Neuronal stem cell (in vitro differentiated cells): ENCODE measurements around the gene FALEC.
A peak's percentile ranks its signal among the peaks of the same experiment; 100 is the strongest.
"Not testable (repeated sequence)": the region's sequence is repeated elsewhere in the genome, so short reads cannot be mapped to it uniquely, and the experiment has no call there.

ENCODE experiments used
- DNase-seq: peaks from one replicate; pipeline ENCODE4 v3.0.0-alpha.2; 2013; ENCODE audit warnings: low spot score
- H2AFZ ChIP-seq: one replicate; pipeline ENCODE4 v1.6.1; 2013; ENCODE audit warnings: mild to moderate bottlenecking, low read length, inconsistent platforms
- H2AK5ac ChIP-seq: 2 replicates; pipeline ENCODE4 v1.6.1; 2013; ENCODE audit warnings: low read depth, mild to moderate bottlenecking, inconsistent platforms, low read length, moderate library complexity, mixed read lengths
- H2BK120ac ChIP-seq: 2 replicates; pipeline ENCODE4 v1.6.1; 2013; ENCODE audit warnings: low read depth, mild to moderate bottlenecking, inconsistent platforms, low read length, moderate library complexity, mixed read lengths
- H2BK12ac ChIP-seq: one replicate; pipeline ENCODE4 v1.6.1; 2013; ENCODE audit warnings: low read length, inconsistent platforms
- H2BK15ac ChIP-seq: 2 replicates; pipeline ENCODE4 v1.6.1; 2013; ENCODE audit warnings: mild to moderate bottlenecking, low read length, inconsistent platforms, mixed read lengths
- H2BK5ac ChIP-seq: one replicate; pipeline ENCODE4 v1.6.1; 2013; ENCODE audit warnings: inconsistent platforms, mild to moderate bottlenecking, low read length, moderate library complexity
- H3K14ac ChIP-seq: one replicate; pipeline ENCODE4 v1.6.1; 2013; ENCODE audit warnings: low read length, inconsistent platforms
- H3K18ac ChIP-seq: 2 replicates; pipeline ENCODE4 v1.6.1; 2013; ENCODE audit warnings: low read length, inconsistent platforms
- H3K23ac ChIP-seq: 2 replicates; pipeline ENCODE4 v1.6.1; 2013; ENCODE audit warnings: low read depth, mild to moderate bottlenecking, mixed read lengths, low read length, inconsistent platforms; ENCODE audit not compliant: poor library complexity
- H3K27ac ChIP-seq: replicated peaks from 3 replicates; pipeline ENCODE4 v1.5.1; 2013; ENCODE audit warnings: low read length, inconsistent platforms
- H3K27me3 ChIP-seq, 3 experiments: 2 replicates each; pipeline ENCODE4 v1.6.1; 2013; ENCODE audit warnings: low read length in 3 of 3, mild to moderate bottlenecking in 2 of 3, inconsistent platforms in 1 of 3, low read depth in 1 of 3, mixed read lengths in 1 of 3, moderate library complexity in 1 of 3; ENCODE audit not compliant: control insufficient read depth in 3 of 3, insufficient read depth in 3 of 3
- H3K36me3 ChIP-seq, 2 donors: replicated peaks in 1 of 2; 2 replicates each; pipeline ENCODE4 v1.6.1; 2013; ENCODE audit warnings: low read length in 2 of 2; ENCODE audit not compliant: control insufficient read depth in 2 of 2, insufficient read depth in 2 of 2
- H3K4ac ChIP-seq: 2 replicates; pipeline ENCODE4 v1.6.1; 2013; ENCODE audit warnings: inconsistent platforms, mild to moderate bottlenecking, low read length, moderate library complexity
- H3K4me1 ChIP-seq, 2 donors: 1 replicate in 1 of 2; 2 replicates in 1 of 2; pipeline ENCODE4 v1.6.1; 2013; ENCODE audit warnings: low read length in 2 of 2, low read depth in 1 of 2; ENCODE audit not compliant: control insufficient read depth in 2 of 2, insufficient read depth in 1 of 2
- H3K4me2 ChIP-seq: one replicate; pipeline ENCODE4 v1.6.1; 2013; ENCODE audit warnings: mild to moderate bottlenecking, low read length, inconsistent platforms; ENCODE audit not compliant: insufficient read depth, poor library complexity, severe bottlenecking
- H3K4me3 ChIP-seq, 2 donors: 2 replicates each; pipeline ENCODE4 v1.5.1; 2013; ENCODE audit warnings: low read length in 2 of 2, mild to moderate bottlenecking in 2 of 2, inconsistent platforms in 1 of 2, moderate library complexity in 1 of 2
- H3K79me1 ChIP-seq: one replicate; pipeline ENCODE4 v1.6.1; 2013; ENCODE audit warnings: low read depth, mild to moderate bottlenecking, inconsistent platforms, low read length, moderate library complexity
- H3K9ac ChIP-seq: one replicate; pipeline ENCODE4 v1.6.1; 2013; ENCODE audit warnings: mild to moderate bottlenecking, low read depth, low read length, inconsistent platforms; ENCODE audit not compliant: poor library complexity
- H3K9me3 ChIP-seq, 2 donors: replicated peaks in 1 of 2; 2 replicates each; pipeline versions ENCODE3 to v1.6.1; 2013; ENCODE audit warnings: low read length in 2 of 2, mild to moderate bottlenecking in 2 of 2, inconsistent platforms in 1 of 2, low read depth in 1 of 2, mixed read lengths in 1 of 2, moderate library complexity in 1 of 2; ENCODE audit not compliant: control insufficient read depth in 2 of 2, insufficient read depth in 1 of 2
- H4K8ac ChIP-seq: one replicate; pipeline ENCODE4 v1.6.1; 2013; ENCODE audit warnings: low read depth, mild to moderate bottlenecking, inconsistent platforms, low read length, moderate library complexity
- H4K91ac ChIP-seq: one replicate; pipeline ENCODE4 v1.6.1; 2013; ENCODE audit warnings: low read length, low read depth, mild to moderate bottlenecking, inconsistent platforms; ENCODE audit not compliant: poor library complexity
- WGBS, 2 donors: extraction: QIAGEN DNeasy Blood & Tissue Kit; methylation state at CpG; one replicate each; pipeline ENCODE4 v1.1.7; 2013; ENCODE audit warnings: missing lambda C conversion rate in 2 of 2, mixed read lengths in 1 of 2; ENCODE audit not compliant: insufficient read length in 2 of 2, insufficient replicate concordance in 1 of 2; ENCODE audit errors: extremely low coverage in 2 of 2; 5-methylcytosine and 5-hydroxymethylcytosine counted together

Gene FALEC

DNA sequence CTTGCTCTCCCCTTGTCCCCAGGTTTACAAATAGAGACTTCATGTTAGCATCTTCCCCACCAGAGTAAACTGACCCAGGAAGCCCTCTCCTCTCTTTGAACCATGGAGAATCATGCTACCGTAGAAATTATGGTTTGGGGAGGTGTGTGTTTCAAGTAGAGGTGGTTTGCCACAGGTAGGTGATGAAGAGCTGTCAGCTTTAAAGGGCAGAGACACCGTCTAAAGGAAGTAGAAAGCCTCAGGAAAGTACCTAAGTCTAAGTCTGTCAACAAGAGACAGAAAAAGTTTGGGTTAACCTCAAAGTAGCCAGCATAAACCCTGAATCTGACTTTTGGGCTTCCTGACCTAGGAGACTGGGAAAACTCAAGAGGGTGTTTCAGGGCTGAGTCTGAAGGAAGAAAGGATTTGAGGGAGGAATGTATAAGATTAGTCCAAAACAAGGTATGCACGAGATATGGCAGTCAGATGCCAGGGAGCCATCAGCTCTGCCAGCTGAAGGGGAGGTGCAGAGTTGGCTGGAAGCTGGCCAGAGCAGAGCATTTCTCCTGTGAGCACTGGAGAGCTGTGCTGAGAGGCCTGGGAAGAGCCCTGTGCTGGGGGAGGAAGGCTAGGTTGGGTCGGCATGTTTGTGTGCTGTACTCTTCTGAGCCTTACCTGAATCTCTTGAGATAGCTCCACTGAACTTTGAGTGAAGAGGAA lies 47.9 kb downstream of the FALEC start:
- H3K79me1 ChIP-seq: peaks cover 7% of the 10 kb centered on the region
- H3K4me2 ChIP-seq: no peak overlapping the region
- no peak overlapping the region for H2AFZ ChIP-seq
- no CpG with 5 or more reads among the region's 4 CpGs for WGBS, 2 donors
- H2BK120ac ChIP-seq: no peak overlapping the region
- H4K8ac ChIP-seq: no peak overlapping the region
- no peak overlapping the region for H3K4ac ChIP-seq
- no peak overlapping the region for H3K23ac ChIP-seq
- H3K27me3 ChIP-seq: no peaks in the 10 kb centered on the region
- H3K9me3 ChIP-seq: no peaks in the 10 kb centered on the region
- peak overlapping the region; percentile 8 for H2BK12ac ChIP-seq
- peak overlapping the region; percentile 23 for H2AK5ac ChIP-seq
- peaks cover 36 to 43% of the 10 kb centered on the region in 2 donors for H3K4me1 ChIP-seq
- H2BK5ac ChIP-seq: peak overlapping the region; percentile 89
- no peaks in the 10 kb centered on the region for H3K36me3 ChIP-seq
- peak overlapping the region; percentile 100 for H3K27ac ChIP-seq
- H4K91ac ChIP-seq: no peak overlapping the region
- H2BK15ac ChIP-seq: peak overlapping the region; percentile 3
- no peak overlapping the region for H3K9ac ChIP-seq
- no peak overlapping the region for H3K18ac ChIP-seq
- no peak overlapping the region for H3K4me3 ChIP-seq
- no peak for DNase-seq
- no peak overlapping the region for H3K14ac ChIP-seq

DNA sequence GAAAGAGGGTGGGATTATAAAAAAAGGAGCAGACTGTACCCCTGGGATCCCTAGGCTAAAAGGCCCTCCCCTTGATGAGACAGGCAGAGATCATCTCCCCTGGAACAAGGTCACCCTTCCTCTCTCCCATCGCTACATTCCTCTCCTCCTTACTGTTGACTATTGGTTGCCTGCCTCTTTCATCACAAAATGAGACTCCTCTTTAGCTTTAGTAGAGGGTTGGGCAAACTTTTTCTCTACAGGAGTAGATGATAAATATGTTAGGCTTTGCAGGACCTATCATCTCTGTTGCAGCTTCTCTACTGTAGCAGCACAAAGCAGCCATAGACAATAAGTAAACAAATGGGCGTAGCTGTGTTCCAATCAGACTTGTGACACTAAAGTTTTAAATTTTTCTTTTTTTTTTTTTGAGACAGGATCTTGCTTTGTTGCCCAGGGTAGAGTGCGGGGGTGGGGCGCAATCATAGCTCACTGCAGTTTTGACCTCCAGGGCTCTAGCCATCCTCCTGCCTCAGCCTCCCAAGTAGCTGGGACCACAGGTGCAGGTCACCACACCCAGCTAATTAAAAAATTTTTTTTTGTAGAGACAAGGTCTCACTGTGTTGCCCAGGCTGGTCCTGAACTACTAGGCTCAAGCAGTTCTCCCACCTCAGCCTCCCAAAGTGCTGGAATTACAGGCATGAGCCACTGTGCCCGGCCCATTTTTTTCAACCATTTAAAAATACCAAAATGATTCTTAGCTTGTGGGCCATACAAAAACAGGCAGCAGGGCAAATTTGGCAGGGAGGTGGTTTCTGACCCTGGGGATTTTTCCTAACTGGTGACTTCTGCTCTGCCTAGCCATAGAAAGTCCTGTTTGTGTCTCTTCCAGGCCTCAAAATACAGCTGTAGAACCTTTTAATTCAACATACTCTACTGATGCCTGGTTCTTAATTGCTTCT lies 48.8 kb downstream of the FALEC start:
- H3K4me2 ChIP-seq: no peak overlapping the region
- no peak overlapping the region for H2BK15ac ChIP-seq
- no peak overlapping the region for H2BK12ac ChIP-seq
- H3K9ac ChIP-seq: no peak overlapping the region
- no peak overlapping the region for H2BK5ac ChIP-seq
- peaks cover 42 to 51% of the 10 kb centered on the region in 2 donors for H3K4me1 ChIP-seq
- H3K23ac ChIP-seq: no peak overlapping the region
- no peak overlapping the region for H4K8ac ChIP-seq
- DNase-seq: no peak
- H4K91ac ChIP-seq: no peak overlapping the region
- no peaks in the 10 kb centered on the region for H3K27me3 ChIP-seq
- H3K9me3 ChIP-seq: no peaks in the 10 kb centered on the region
- H3K4me3 ChIP-seq: no peak overlapping the region
- no CpG with 5 or more reads among the region's 5 CpGs for WGBS, 2 donors
- H3K27ac ChIP-seq: peak overlapping the region; percentile 13
- no peak overlapping the region for H2AFZ ChIP-seq
- peaks cover 7% of the 10 kb centered on the region for H3K79me1 ChIP-seq
- no peak overlapping the region for H3K18ac ChIP-seq
- H3K14ac ChIP-seq: no peak overlapping the region
- no peak overlapping the region for H3K4ac ChIP-seq
- no peaks in the 10 kb centered on the region for H3K36me3 ChIP-seq
- no peak overlapping the region for H2AK5ac ChIP-seq
- H2BK120ac ChIP-seq: no peak overlapping the region

DNA sequence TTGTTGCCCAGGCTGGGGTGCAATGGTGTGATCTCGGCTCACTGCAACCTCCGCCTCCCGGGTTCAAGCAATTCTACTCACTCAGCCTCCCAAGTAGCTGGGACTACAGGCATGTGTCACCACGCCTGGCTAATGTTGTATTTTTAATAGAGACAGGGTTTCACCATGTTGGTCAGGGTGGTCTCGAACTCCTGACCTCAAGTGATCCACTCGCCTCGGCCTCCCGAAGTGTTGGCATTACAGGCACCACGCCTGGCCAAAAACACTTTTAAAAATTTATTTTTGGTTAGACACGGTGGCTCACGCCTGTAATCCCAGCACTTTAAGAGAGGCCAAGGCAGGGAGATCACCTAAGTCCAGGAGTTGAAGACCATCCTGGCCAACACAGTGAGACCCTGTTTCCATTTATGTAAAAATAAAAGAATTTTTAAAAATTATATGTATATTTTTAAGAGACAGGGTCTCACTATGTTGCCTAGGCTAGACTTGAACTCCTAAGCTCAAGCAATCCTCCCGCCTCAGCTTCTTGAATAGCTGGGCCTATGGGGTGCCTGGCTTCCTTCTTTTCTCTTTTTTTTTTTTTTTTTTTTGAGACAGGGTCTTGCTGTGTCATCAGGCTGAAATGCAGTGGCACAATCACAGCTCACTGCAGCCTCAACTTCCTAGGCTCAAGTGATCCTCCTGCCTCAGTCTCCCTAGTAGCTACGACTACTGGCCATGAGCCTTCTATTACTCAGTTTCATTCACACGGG lies 49.9 kb downstream of the FALEC start:
- not testable (repeated sequence) for H3K9ac ChIP-seq, H3K27ac ChIP-seq, H2BK12ac ChIP-seq, H3K79me1 ChIP-seq, H2BK15ac ChIP-seq, H4K91ac ChIP-seq, H2BK120ac ChIP-seq, H3K27me3 ChIP-seq, H3K4ac ChIP-seq, H2BK5ac ChIP-seq, H3K14ac ChIP-seq, H4K8ac ChIP-seq, H3K18ac ChIP-seq, H2AFZ ChIP-seq, H3K9me3 ChIP-seq, H3K36me3 ChIP-seq, H2AK5ac ChIP-seq, H3K4me2 ChIP-seq, H3K4me3 ChIP-seq, DNase-seq, H3K23ac ChIP-seq
- WGBS, 2 donors: no CpG with 5 or more reads among the region's 14 CpGs
- peaks cover 39 to 54% of the 10 kb centered on the region in 2 donors for H3K4me1 ChIP-seq
